Activated CD4-positive, alpha-beta T cell treated with anti-CD3 and anti-CD28 coated beads for 36 hours (primary cell): ENCODE measurements around the gene KLF7. TPM values are rescaled to one million over a fixed set of nuclear protein-coding genes. Genes with fewer than 3 reads are reported as not detected.
A peak's percentile ranks its signal among the peaks of the same experiment; 100 is the strongest.

Source experiments
- ATAC-seq: fragments of 200-7000 bp; cut with Tn5 transposase; one replicate; pipeline ENCODE4 v1.10.0; 2021; ENCODE audit warnings: mild to moderate bottlenecking, moderate library complexity
- CTCF ChIA-PET: fragments of 350-600 bp; sonication (Branson Sonifier 250); formaldehyde crosslinking; loops from one replicate; lab custom pipeline; 2021; ENCODE audit warnings: antibody characterized with exemption; lab: Charles Lee
- POLR2A ChIA-PET: fragments of 350-600 bp; sonication (Branson Sonifier 250); formaldehyde crosslinking; loops from one replicate; lab custom pipeline; 2021; ENCODE audit warnings: antibody characterized with exemption, inconsistent platforms; lab: Charles Lee
- DNase-seq: peaks from one replicate; pipeline ENCODE4 v3.0.0-alpha.2; 2020
- H3K27ac Mint-ChIP-seq: one replicate; pipeline ENCODE4 v1.8.0; 2021; ENCODE audit warnings: mixed read lengths
- H3K27me3 Mint-ChIP-seq: one replicate; pipeline ENCODE4 v1.8.0; 2021; ENCODE audit warnings: mixed read lengths
- H3K36me3 Mint-ChIP-seq: one replicate; pipeline ENCODE4 v1.8.0; 2021; ENCODE audit warnings: low read depth, mixed read lengths
- H3K4me1 Mint-ChIP-seq: one replicate; pipeline ENCODE4 v1.8.0; 2021; ENCODE audit warnings: mixed read lengths
- H3K4me3 Mint-ChIP-seq: one replicate; pipeline ENCODE4 v1.8.0; 2021; ENCODE audit warnings: mild to moderate bottlenecking, moderate library complexity, mixed read lengths
- H3K9me3 Mint-ChIP-seq: one replicate; pipeline ENCODE4 v1.8.0; 2021; ENCODE audit warnings: low read depth, mixed read lengths
- intact Hi-C, 2 experiments: fragments of 100-400 bp; cut with DNase I in 1 of 2; cut with micrococcal nuclease in 1 of 2; formaldehyde crosslinking; loops; one replicate each; pipeline versions ENCODE4 v1.14.2 to v1.15.1; 2022 to 2024; cut with DNase I, micrococcal nuclease
- total RNA-seq, 2 experiments: library from RNA; stranded (reverse); gene quantifications; one replicate each; pipeline ENCODE4 v1.2.3, GENCODE V29; 2021

KLF7 gene
- total RNA-seq, 2 experiments from 2014 or later, result 21.9 to 32.7 TPM

DNA sequence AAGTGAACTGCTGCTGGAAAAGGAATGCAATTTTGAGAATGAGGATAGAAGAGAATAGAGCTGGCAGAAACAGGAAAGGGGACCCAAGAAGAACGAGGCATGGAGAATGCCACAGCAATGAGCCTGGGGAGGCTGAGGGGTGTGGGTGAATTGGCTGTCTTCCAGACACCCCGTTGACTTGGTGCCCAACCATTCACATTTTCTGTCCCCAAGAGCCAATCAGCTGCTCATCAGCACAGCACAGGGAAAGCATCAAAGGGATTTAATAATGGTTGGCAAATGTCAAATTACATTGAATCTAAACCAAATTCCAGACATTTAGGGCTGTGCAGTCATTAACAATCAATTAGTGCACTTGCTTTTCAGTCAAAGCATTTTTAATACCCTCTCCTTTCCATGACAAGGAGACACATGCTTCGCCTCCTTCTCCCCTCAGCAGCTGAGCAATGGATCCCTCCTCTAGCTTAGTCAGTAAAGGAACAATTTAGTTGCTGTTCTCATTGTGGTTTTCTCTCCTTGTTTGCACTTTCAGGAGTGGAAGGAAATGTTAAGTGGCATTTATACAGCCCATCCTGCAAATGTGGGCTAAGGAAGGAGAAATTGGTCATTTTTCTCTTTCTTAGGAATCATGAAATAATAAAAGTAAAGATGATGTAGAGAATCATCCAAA, 98.8 kb downstream of the KLF7 start:
- H3K36me3 Mint-ChIP-seq, result no peaks in the 10 kb centered on the region
- H3K9me3 Mint-ChIP-seq, result no peaks in the 10 kb centered on the region
- no peak for DNase-seq
- ATAC-seq, result no peak
- H3K27me3 Mint-ChIP-seq, result peaks cover 5% of the 10 kb centered on the region
- no peak overlapping the region for H3K27ac Mint-ChIP-seq
- peaks cover 7% of the 10 kb centered on the region for H3K4me1 Mint-ChIP-seq
- intact Hi-C loops, result no loop called here
- POLR2A ChIA-PET, result no interaction called here
- CTCF ChIA-PET, result interaction anchor here (1.2 kb wide), 1 partner anchor 406 kb away, joined by 3 read pairs; no protein-coding TSS in a partner anchor
- no peak overlapping the region for H3K4me3 Mint-ChIP-seq

- intact Hi-C loops, result no loop called here
- H3K36me3 Mint-ChIP-seq, result no peaks in the 10 kb centered on the region
- DNase-seq (no peak), ATAC-seq (no peak)
- no peak overlapping the region for H3K27ac Mint-ChIP-seq
- H3K27me3 Mint-ChIP-seq, result peaks cover 3% of the 10 kb centered on the region
- H3K9me3 Mint-ChIP-seq, result no peaks in the 10 kb centered on the region
- ChIA-PET CTCF (interaction anchor here (1.4 kb wide), 1 partner anchor 8 kb away, joined by 4 read pairs; no protein-coding TSS in a partner anchor), POLR2A (no interaction called here)
- H3K4me1 Mint-ChIP-seq, result peaks cover 7% of the 10 kb centered on the region
- H3K4me3 Mint-ChIP-seq, result no peak overlapping the region
Measured at GRCh38 chr2:207066166-207066565, 99.6 kb downstream of the KLF7 start.

- Mint-ChIP-seq H3K4me1 (peaks cover 7% of the 10 kb centered on the region), H3K27ac (no peak overlapping the region), H3K4me3 (no peak overlapping the region), H3K36me3 (no peaks in the 10 kb centered on the region), H3K9me3 (no peaks in the 10 kb centered on the region), H3K27me3 (peaks cover 2% of the 10 kb centered on the region)
- intact Hi-C loops, result no loop called here
- no peak for ATAC-seq
- ChIA-PET POLR2A (no interaction called here), CTCF (interaction anchor here (0.6 to 1.5 kb wide), 3 partner anchors 90 to 521 kb away, joined by 3 to 6 read pairs (median 3); no protein-coding TSS in a partner anchor)
- DNase-seq, result no peak
Measured at GRCh38 chr2:207064128-207064690, 101.5 kb downstream of the KLF7 start.

- ATAC-seq (no peak), DNase-seq (no peak)
- Mint-ChIP-seq H3K4me1 (no peaks in the 10 kb centered on the region), H3K36me3 (no peaks in the 10 kb centered on the region), H3K27ac (no peak overlapping the region), H3K27me3 (no peaks in the 10 kb centered on the region), H3K9me3 (no peaks in the 10 kb centered on the region), H3K4me3 (no peak overlapping the region)
- CTCF ChIA-PET, result interaction anchor here (0.5 to 1.0 kb wide), 2 partner anchors 15 to 133 kb away, joined by 3 read pairs; no protein-coding TSS in a partner anchor
- POLR2A ChIA-PET, result no interaction called here
- intact Hi-C loops, result no loop called here
Measured at GRCh38 chr2:207061181-207061580, 104.6 kb downstream of the KLF7 start.

DNA sequence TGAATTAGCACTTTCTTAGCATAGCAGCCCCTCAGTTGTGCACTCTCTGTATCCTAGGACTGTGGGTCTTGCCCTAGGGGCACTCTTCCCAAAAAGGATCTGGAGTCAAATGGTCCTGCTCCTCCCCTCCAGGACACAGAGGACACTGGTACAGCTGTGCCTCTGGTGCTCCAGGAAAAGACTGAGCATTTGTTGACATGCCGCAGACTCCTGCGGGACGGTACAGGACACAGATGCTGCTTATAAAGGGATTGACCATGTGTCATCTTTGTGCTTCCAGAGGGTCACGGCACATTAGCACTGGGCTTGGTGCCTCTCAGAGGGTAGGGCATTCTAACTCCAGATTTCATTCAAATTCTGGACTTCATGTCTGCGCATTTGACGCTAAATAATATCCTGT, 110.5 kb downstream of the KLF7 start:
- Mint-ChIP-seq H3K4me1 (no peaks in the 10 kb centered on the region), H3K9me3 (no peaks in the 10 kb centered on the region), H3K36me3 (no peaks in the 10 kb centered on the region), H3K27me3 (no peaks in the 10 kb centered on the region), H3K4me3 (no peak overlapping the region), H3K27ac (no peak overlapping the region)
- ChIA-PET POLR2A (no interaction called here), CTCF (interaction anchor here (1.0 kb wide), 1 partner anchor 19 kb away, joined by 4 read pairs; no protein-coding TSS in a partner anchor)
- ATAC-seq (no peak), DNase-seq (no peak)
- intact Hi-C loops, result no loop called here

GRCh38 chr2:207054521-207054920, 111.2 kb downstream of the KLF7 start:
- Mint-ChIP-seq H3K36me3 (no peaks in the 10 kb centered on the region), H3K9me3 (no peaks in the 10 kb centered on the region), H3K4me1 (no peaks in the 10 kb centered on the region), H3K27me3 (no peaks in the 10 kb centered on the region), H3K4me3 (no peak overlapping the region), H3K27ac (no peak overlapping the region)
- POLR2A ChIA-PET, result no interaction called here
- DNase-seq (no peak), ATAC-seq (no peak)
- CTCF ChIA-PET, result interaction anchor here (0.7 kb wide), 1 partner anchor 10 kb away, joined by 3 read pairs; no protein-coding TSS in a partner anchor
- intact Hi-C loops, result no loop called here

- DNase-seq, result no peak
- Mint-ChIP-seq H3K9me3 (no peaks in the 10 kb centered on the region), H3K4me3 (no peak overlapping the region), H3K36me3 (no peaks in the 10 kb centered on the region), H3K27me3 (no peaks in the 10 kb centered on the region), H3K4me1 (peaks cover 9% of the 10 kb centered on the region), H3K27ac (no peak overlapping the region)
- ChIA-PET CTCF (interaction anchor here (0.7 to 1.0 kb wide), 3 partner anchors 72 to 372 kb away, joined by 3 read pairs; no protein-coding TSS in a partner anchor), POLR2A (no interaction called here)
- intact Hi-C loops, result no loop called here
- ATAC-seq, result no peak
Measured at GRCh38 chr2:207051385-207051965, 114.3 kb downstream of the KLF7 start.

- Mint-ChIP-seq H3K27me3 (no peaks in the 10 kb centered on the region), H3K9me3 (no peaks in the 10 kb centered on the region), H3K4me1 (peaks cover 13% of the 10 kb centered on the region), H3K4me3 (no peak overlapping the region), H3K36me3 (no peaks in the 10 kb centered on the region), H3K27ac (no peak overlapping the region)
- DNase-seq, result no peak
- intact Hi-C loops, result loop anchor here (5.0 to 10.0 kb wide), 2 partner anchors 113 to 354 kb away; no protein-coding TSS in a partner anchor
- ChIA-PET CTCF (interaction anchor here (0.7 to 1.8 kb wide), 4 partner anchors 13 to 423 kb away, joined by 3 to 6 read pairs (median 5); no protein-coding TSS in a partner anchor), POLR2A (interaction anchor here (0.6 kb wide), 2 partner anchors 95 to 190 kb away, joined by 3 read pairs; no protein-coding TSS in a partner anchor)
- no peak for ATAC-seq
Measured at GRCh38 chr2:207049122-207049521, 116.6 kb downstream of the KLF7 start.

GRCh38 chr2:207048416-207048815, 117.3 kb downstream of the KLF7 start:
- no peaks in the 10 kb centered on the region for H3K9me3 Mint-ChIP-seq
- H3K27me3 Mint-ChIP-seq, result no peaks in the 10 kb centered on the region
- POLR2A ChIA-PET, result interaction anchor here (0.6 kb wide), 2 partner anchors 96 to 191 kb away, joined by 3 read pairs; no protein-coding TSS in a partner anchor
- H3K4me1 Mint-ChIP-seq, result peaks cover 13% of the 10 kb centered on the region
- H3K27ac Mint-ChIP-seq, result no peak overlapping the region
- no peak for ATAC-seq
- intact Hi-C loops, result loop anchor here (5.0 to 10.0 kb wide), 2 partner anchors 114 to 354 kb away; no protein-coding TSS in a partner anchor
- no peak overlapping the region for H3K4me3 Mint-ChIP-seq
- CTCF ChIA-PET, result interaction anchor here (0.7 to 1.8 kb wide), 5 partner anchors 14 to 423 kb away, joined by 3 to 6 read pairs (median 5); no protein-coding TSS in a partner anchor
- no peak for DNase-seq
- H3K36me3 Mint-ChIP-seq, result no peaks in the 10 kb centered on the region

- Mint-ChIP-seq H3K4me3 (no peak overlapping the region), H3K27me3 (no peaks in the 10 kb centered on the region), H3K9me3 (no peaks in the 10 kb centered on the region), H3K27ac (peak overlapping the region; percentile 19), H3K4me1 (peaks cover 13% of the 10 kb centered on the region), H3K36me3 (no peaks in the 10 kb centered on the region)
- intact Hi-C loops, result loop anchor here (1.0 to 10.0 kb wide), 6 partner anchors 116 to 428 kb away; partner anchors contain the start of gene KLF7 (in 1 of the 2)
- POLR2A ChIA-PET, result interaction anchor here (0.6 kb wide), 1 partner anchor 220 kb away, joined by 3 read pairs; no protein-coding TSS in a partner anchor
- CTCF ChIA-PET, result interaction anchor here (0.7 to 2.2 kb wide), 7 partner anchors 15 to 435 kb away, joined by 3 to 8 read pairs (median 3); no protein-coding TSS in a partner anchor
- ATAC-seq, result peak; percentile 95
- peak; percentile 44 for DNase-seq
Measured at GRCh38 chr2:207046724-207047123, 119.0 kb downstream of the KLF7 start.

DNA sequence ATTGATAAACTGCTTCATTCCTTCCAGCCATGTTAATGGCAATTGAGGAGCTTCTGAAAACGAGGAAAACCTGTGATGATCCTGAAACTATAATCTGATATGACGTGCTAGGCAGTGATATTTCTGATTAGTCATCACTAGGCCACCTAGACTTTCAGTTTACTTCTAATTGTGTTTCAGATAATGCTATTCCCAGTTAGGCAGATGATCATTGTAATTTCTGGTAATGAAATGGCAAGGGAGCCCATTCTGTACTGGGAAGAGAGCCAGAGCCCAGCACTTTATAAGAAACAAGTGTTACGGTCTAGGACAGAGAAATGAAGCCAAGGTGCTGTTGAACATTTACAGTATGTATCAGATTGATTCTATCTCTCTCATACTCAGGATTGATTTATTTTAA, 120.2 kb downstream of the KLF7 start:
- peaks cover 13% of the 10 kb centered on the region for H3K4me1 Mint-ChIP-seq
- H3K27ac Mint-ChIP-seq, result no peak overlapping the region
- ChIA-PET CTCF (interaction anchor here (0.7 to 2.2 kb wide), 7 partner anchors 21 to 427 kb away, joined by 3 to 8 read pairs (median 4); no protein-coding TSS in a partner anchor), POLR2A (no interaction called here)
- no peaks in the 10 kb centered on the region for H3K9me3 Mint-ChIP-seq
- no peak for DNase-seq
- H3K4me3 Mint-ChIP-seq, result no peak overlapping the region
- no peak for ATAC-seq
- no peaks in the 10 kb centered on the region for H3K27me3 Mint-ChIP-seq
- intact Hi-C loops, result loop anchor here (5.0 to 10.0 kb wide), 2 partner anchors 117 to 351 kb away; no protein-coding TSS in a partner anchor
- H3K36me3 Mint-ChIP-seq, result no peaks in the 10 kb centered on the region
